HepG2 (cell line): Measurements from ENCODE around the gene KCTD1. TPM values are rescaled to one million over a fixed set of nuclear protein-coding genes. Genes with fewer than 3 reads are reported as not detected.

Source experiments
- ATAC-seq: fragments of 200-7000 bp; cut with Tn5 transposase; 3 replicates; pipeline ENCODE4 v1.9.1; 2020; ENCODE audit warnings: mild to moderate bottlenecking, moderate library complexity
- BruUV-seq: library from RNA; stranded (reverse); fragments of 400-500 nt; replicated peaks from 2 replicates; lab custom pipeline; 2021; lab: Mats Ljungman, UMichigan
- CTCF ChIA-PET: fragments of 300-600 bp; formaldehyde crosslinking; extraction: SDS; loops from one replicate; lab custom pipeline; 2021; ENCODE audit warnings: low total read pairs, inconsistent platforms, low intra/inter-chr PET ratio; lab: Yijun Ruan, JAX
- POLR2A ChIA-PET: fragments of 350-600 bp; sonication (Branson Sonifier 250); formaldehyde crosslinking; loops from one replicate; lab custom pipeline; 2020; ENCODE audit warnings: antibody characterized with exemption, inconsistent platforms; lab: Yijun Ruan, JAX
- DNase-seq: peaks from one replicate; pipeline ENCODE4 v3.0.0-alpha.2; 2015; ENCODE audit warnings: low spot score
- FAIRE-seq: peaks from 3 replicates; lab custom pipeline; 2011; peaks lifted over from hg19 to GRCh38; lab: Jason Lieb, UNC
- H2AFZ ChIP-seq: one replicate; pipeline ENCODE4 v1.6.1; 2011; ENCODE audit warnings: low read length, inconsistent platforms
- H3K27ac ChIP-seq: fragments of 300-600 bp; 3 replicates; pipeline ENCODE4 v1.8.0; 2011; ENCODE audit warnings: mixed run types, mild to moderate bottlenecking, mixed read lengths, low read length, inconsistent platforms; ENCODE audit not compliant: insufficient read depth; ENCODE audit errors: extremely low read length
- H3K27me3 ChIP-seq, 2 experiments: fragments of 200-600 bp in 1 of 2; 2 replicates in 1 of 2; 3 replicates in 1 of 2; pipeline versions ENCODE4 v1.6.0 to v1.8.0; 2011; ENCODE audit warnings: low read length in 2 of 2, mild to moderate bottlenecking in 2 of 2, moderate library complexity in 2 of 2, inconsistent platforms in 1 of 2; ENCODE audit not compliant: insufficient read depth in 2 of 2, control insufficient read depth in 1 of 2
- H3K36me3 ChIP-seq, 2 experiments: fragments of 200-600 bp in 1 of 2; replicated peaks in 1 of 2; 2 replicates in 1 of 2; 3 replicates in 1 of 2; pipeline versions ENCODE4 v1.5.1 to v1.8.0; 2011; ENCODE audit warnings: low read length in 2 of 2, inconsistent platforms in 1 of 2; ENCODE audit not compliant: insufficient read depth in 2 of 2, control insufficient read depth in 1 of 2
- H3K4me1 ChIP-seq: 2 replicates; pipeline ENCODE4 v1.5.1; 2012; ENCODE audit warnings: low read length, inconsistent platforms; ENCODE audit not compliant: insufficient read depth
- H3K4me2 ChIP-seq: 2 replicates; pipeline ENCODE4 v1.6.0; 2011; ENCODE audit warnings: low read depth, low read length, inconsistent platforms
- H3K4me3 ChIP-seq, 3 experiments: fragments of 200-600 bp in 1 of 3; sonication (generic), shearing (Covaris generic) in 1 of 3; replicated peaks in 1 of 3; 2 replicates each; pipeline ENCODE4 v1.5.1; 2011 to 2016; ENCODE audit warnings: low read length in 3 of 3, inconsistent platforms in 2 of 3, low read depth in 2 of 3, mild to moderate bottlenecking in 2 of 3, control low read depth in 1 of 3, mixed read lengths in 1 of 3; ENCODE audit not compliant: insufficient read depth in 1 of 3
- H3K79me2 ChIP-seq: one replicate; pipeline ENCODE4 v1.6.1; 2011; ENCODE audit warnings: low read length, inconsistent platforms; ENCODE audit not compliant: insufficient read depth
- H3K9ac ChIP-seq: 2 replicates; pipeline ENCODE4 v1.6.0; 2011; ENCODE audit warnings: mild to moderate bottlenecking, low read depth, low read length, inconsistent platforms; ENCODE audit not compliant: insufficient read depth
- H3K9me3 ChIP-seq: 2 replicates; pipeline ENCODE4 v1.5.1; 2012; ENCODE audit warnings: mild to moderate bottlenecking, low read length
- H4K20me1 ChIP-seq: 2 replicates; pipeline ENCODE4 v1.6.0; 2011; ENCODE audit warnings: inconsistent platforms, mild to moderate bottlenecking, low read length, moderate library complexity; ENCODE audit not compliant: insufficient read depth
- MTF1 ChIP-seq: sonication (generic); formaldehyde crosslinking; IDR thresholded peaks from 2 replicates; pipeline ENCODE4 v1.5.0; 2020; ENCODE audit warnings: missing genetic modification reagents
- NFATC3 ChIP-seq: sonication (generic); formaldehyde crosslinking; IDR thresholded peaks from 2 replicates; pipeline ENCODE4 v1.5.1; 2020; ENCODE audit warnings: mild to moderate bottlenecking, missing genetic modification reagents
- PHF21A ChIP-seq: sonication (generic); formaldehyde crosslinking; IDR thresholded peaks from 2 replicates; pipeline ENCODE4 v1.5.0; 2020; ENCODE audit warnings: mild to moderate bottlenecking, missing genetic modification reagents
- SRSF1 ChIP-seq: fragments of 200-400 bp; formaldehyde crosslinking; optimal IDR thresholded peaks from 2 replicates; pipeline ENCODE3; 2017; ENCODE audit warnings: mild to moderate bottlenecking, low read depth, low read length, moderate library complexity
- SRSF4 ChIP-seq: fragments of 200-400 bp; formaldehyde crosslinking; IDR thresholded peaks from one replicate; pipeline ENCODE4 v1.6.1; 2018; ENCODE audit warnings: mild to moderate bottlenecking, low read depth, low read length, moderate library complexity; ENCODE audit not compliant: poor library complexity, severe bottlenecking
- THYN1 ChIP-seq: sonication (generic); formaldehyde crosslinking; IDR thresholded peaks from 2 replicates; pipeline ENCODE4 v1.8.1; 2023; ENCODE audit warnings: low read depth, mild to moderate bottlenecking, moderate library complexity, missing genetic modification reagents, borderline replicate concordance
- ZBTB7B ChIP-seq: sonication (generic); formaldehyde crosslinking; IDR thresholded peaks from 2 replicates; pipeline ENCODE4 v1.4.0; 2020; ENCODE audit warnings: missing genetic modification reagents
- ZFX ChIP-seq: sonication (generic); formaldehyde crosslinking; IDR thresholded peaks from 2 replicates; pipeline ENCODE4 v1.4.0; 2020; ENCODE audit warnings: mild to moderate bottlenecking, low read depth, missing genetic modification reagents, moderate library complexity
- ZNF44 ChIP-seq: sonication (generic); formaldehyde crosslinking; IDR thresholded peaks from 2 replicates; pipeline ENCODE4 v1.5.1; 2020; ENCODE audit warnings: mild to moderate bottlenecking, missing genetic modification reagents
- ZNF460 ChIP-seq: sonication (generic); formaldehyde crosslinking; IDR thresholded peaks from 2 replicates; pipeline ENCODE4 v1.5.1; 2020; ENCODE audit warnings: missing genetic modification reagents, mild to moderate bottlenecking, borderline replicate concordance
- ZNF619 ChIP-seq: sonication (generic); formaldehyde crosslinking; IDR thresholded peaks from 2 replicates; pipeline ENCODE4 v1.4.0; 2020; ENCODE audit warnings: mild to moderate bottlenecking, missing genetic modification reagents
- ZNF784 ChIP-seq: sonication (generic); formaldehyde crosslinking; IDR thresholded peaks from 2 replicates; pipeline ENCODE4 v1.5.1; 2020; ENCODE audit warnings: missing genetic modification reagents, mild to moderate bottlenecking, borderline replicate concordance
- WGBS: methylation state at CpG from one replicate; pipeline ENCODE4 v1.1.6; 2017; ENCODE audit warnings: low lambda C conversion rate; 5-methylcytosine and 5-hydroxymethylcytosine counted together
- in situ Hi-C: cut with HindIII; loops from 2 replicates; pipeline ENCODE4 v1.10.0; 2017; ENCODE audit warnings: low pct_unique_long_range_greater_than_20kb; ENCODE audit not compliant: extremely low pct_ligation_motif_present
- intact Hi-C: fragments of 100-400 bp; cut with micrococcal nuclease; formaldehyde crosslinking; loops from one replicate; pipeline ENCODE4 v1.10.0; 2022; ENCODE audit not compliant: unreplicated experiment
- polyA plus RNA-seq, 8 experiments: library from polyadenylated mRNA; depleted of rRNA in 3 of 8; stranded (reverse) in 7 of 8; unstranded in 1 of 8; fragments of >200 nt; fragmentation: Illumina TruSeq in 4 of 8; extraction: Trizol in 4 of 8; gene quantifications; 2 replicates each; pipeline versions ENCODE4 v1.2.1 to v1.2.3, GENCODE V29; 2011 to 2016; ENCODE audit warnings: low read depth in 4 of 8, missing spikeins in 1 of 8, mixed read lengths in 1 of 8; ENCODE audit not compliant: insufficient read depth in 1 of 8
- total RNA-seq, 5 experiments: library from RNA; depleted of rRNA; stranded (reverse); fragments of >200 nt; fragmentation: Illumina TruSeq; extraction: Trizol; gene quantifications; 2 replicates each; pipeline ENCODE4 v1.2.3, GENCODE V29; 2016; ENCODE audit warnings: low read depth in 1 of 5

Gene KCTD1
- total and polyA plus RNA-seq, 2 of the 13 experiments (the other 11 are each of a cell fraction or from before 2014, with no cell fraction given) = 2.7 to 6.8 TPM

- CTCF ChIA-PET = no interaction called here
- Histone ChIP-seq H3K27ac (no peak overlapping the region), H3K79me2 (no peaks in the 10 kb centered on the region), H2AFZ (no peak overlapping the region), H3K9ac (no peak overlapping the region), H3K36me3 (0 out of 5 replicates have a peak, but pooled peaks cover 0 to under 1% of the 10 kb centered on the region in 2 experiments), H3K4me3 (no peak overlapping the region), H3K4me1 (no peaks in the 10 kb centered on the region), H3K9me3 (no peaks in the 10 kb centered on the region), H3K4me2 (no peak overlapping the region), H3K27me3 (no peaks in the 10 kb centered on the region), H4K20me1 (no peaks in the 10 kb centered on the region)
- DNase-seq (no peak), ATAC-seq (no peak), FAIRE-seq (no peak)
- BruUV-seq = no TSS peak
- intact Hi-C loops = no loop called here
- in situ Hi-C loops = no loop called here
- 94% methylated on average over 11 of the region's 11 CpGs for WGBS
- TF ChIP-seq MTF1 (CRISPR knock-in tag) (no peak), ZNF784 (CRISPR knock-in tag) (no peak), ZBTB7B (no peak), SRSF4 (no peak), THYN1 (CRISPR knock-in tag) (no peak), ZFX (no peak), SRSF1 (no peak), PHF21A (CRISPR knock-in tag) (no peak), NFATC3 (no peak), ZNF44 (CRISPR knock-in tag) (no peak), ZNF619 (no peak), ZNF460 (CRISPR knock-in tag) (no peak)
- POLR2A ChIA-PET = no interaction called here
Measured at GRCh38 chr18:26464128-26465011, 84.0 kb downstream of the KCTD1 start.
